HG03196 (cell line): ENCODE data around the gene RBM23.

Source experiments
- ATAC-seq: cut with Tn5 transposase; IDR thresholded peaks from one replicate; pipeline ENCODE4 v1.9.1; 2021; ENCODE audit not compliant: unreplicated experiment

RBM23 gene

GRCh38 chr14:22886500-22887259, 32.3 kb downstream of the RBM23 start:
- peak; percentile 48 for ATAC-seq

GRCh38 chr14:22885975-22886374, 33.0 kb downstream of the RBM23 start:
- no peak for ATAC-seq

GRCh38 chr14:22884738-22885523, 34.0 kb downstream of the RBM23 start:
- ATAC-seq: no peak

GRCh38 chr14:22884076-22884737, 34.7 kb downstream of the RBM23 start:
- ATAC-seq: no peak

GRCh38 chr14:22883173-22883976, 35.6 kb downstream of the RBM23 start, which contains the start of gene REM2:
TSS of gene REM2 (plus strand) at chr14:22883222. CDS start at chr14:22883288, 66 bp downstream.
- ATAC-seq: no peak

GRCh38 chr14:22882529-22883172, 36.3 kb downstream of the RBM23 start:
- ATAC-seq: no peak

GRCh38 chr14:22882064-22882463, 36.9 kb downstream of the RBM23 start:
- ATAC-seq: no peak

GRCh38 chr14:22878271-22879246, 40.4 kb downstream of the RBM23 start:
- ATAC-seq: no peak

GRCh38 chr14:22877000-22877501, 41.9 kb downstream of the RBM23 start:
- no peak for ATAC-seq

GRCh38 chr14:22875748-22876319, 43.1 kb downstream of the RBM23 start:
- ATAC-seq: no peak

- no peak for ATAC-seq
Measured at GRCh38 chr14:22875003-22875747, 43.8 kb downstream of the RBM23 start.

- ATAC-seq: no peak
Measured at GRCh38 chr14:22872833-22873520, 46.0 kb downstream of the RBM23 start.

- ATAC-seq: peak; percentile 29
Measured at GRCh38 chr14:22872033-22872832, 46.7 kb downstream of the RBM23 start.

- ATAC-seq: peak; percentile 74
Measured at GRCh38 chr14:22871224-22872032, 47.5 kb downstream of the RBM23 start, which contains the start of gene LRP10. TSS of gene LRP10 (plus strand) at chr14:22871740. CDS start at chr14:22872304, 564 bp downstream.

- ATAC-seq: peak; percentile 34
Measured at GRCh38 chr14:22870811-22871223, 48.1 kb downstream of the RBM23 start.
